ENCODE results near the gene GAA.

Gene GAA

GRCh38 chr17:80101011-80101945, at the start of gene GAA:
TSS of gene GAA (plus strand) at chr17:80101581. CDS start at chr17:80104587, 3,006 bp downstream.
- peak; percentile 66 to 79 for DNase-seq (ENCODE audit: extremely low read depth in 1 of 2, low read depth in 1 of 2)

DNA sequence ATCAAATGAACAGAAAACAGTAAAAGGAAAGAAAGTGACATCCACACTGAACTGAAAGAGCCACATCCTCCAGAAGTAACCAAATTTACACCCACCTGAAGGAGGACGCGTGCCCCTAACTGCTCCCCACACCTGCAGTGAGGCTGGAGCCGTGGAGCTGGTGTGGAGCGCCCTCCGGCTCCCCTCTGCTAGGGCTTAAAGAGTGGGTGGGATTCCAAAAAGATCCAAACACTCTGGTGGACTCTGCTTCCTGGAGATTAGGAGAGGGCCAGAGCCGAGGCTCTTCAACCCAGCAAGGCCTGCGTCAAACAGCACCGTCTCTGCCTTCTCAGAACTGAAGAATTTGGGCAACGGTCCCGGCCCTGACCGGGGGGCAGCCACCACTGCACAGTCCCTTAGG, 49.7 kb upstream of the GAA start:
- no peak for DNase-seq (ENCODE audit: extremely low read depth in 1 of 2, low read depth in 1 of 2)

DNA sequence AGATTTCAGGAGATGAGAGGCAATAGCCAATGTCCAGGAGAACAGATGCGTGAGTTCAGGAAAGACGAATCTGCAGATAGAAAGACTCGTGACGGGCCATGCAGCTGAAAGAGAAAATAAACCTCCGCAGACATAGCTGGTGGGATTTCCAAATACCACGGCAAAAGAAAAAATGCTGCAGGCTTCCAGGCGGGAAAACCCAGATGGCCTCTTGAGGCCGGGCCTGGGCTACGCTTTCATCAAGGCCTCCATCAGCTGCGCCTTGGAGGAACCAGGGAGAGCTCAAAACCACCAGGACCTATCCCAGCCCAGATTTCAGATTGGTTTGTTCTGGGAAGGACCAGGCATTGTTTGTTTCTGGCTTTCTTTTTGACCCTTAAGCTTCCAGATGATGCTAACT, 48.3 kb upstream of the GAA start:
- DNase-seq (ENCODE audit: extremely low read depth in 1 of 2, low read depth in 1 of 2), result no peak

GRCh38 chr17:80055597-80055996, 45.8 kb upstream of the GAA start:
- DNase-seq (ENCODE audit: extremely low read depth in 1 of 2, low read depth in 1 of 2), result no peak

GRCh38 chr17:80058311-80058955, 42.9 kb upstream of the GAA start:
- DNase-seq (ENCODE audit: extremely low read depth in 1 of 2, low read depth in 1 of 2), result no peak

DNA sequence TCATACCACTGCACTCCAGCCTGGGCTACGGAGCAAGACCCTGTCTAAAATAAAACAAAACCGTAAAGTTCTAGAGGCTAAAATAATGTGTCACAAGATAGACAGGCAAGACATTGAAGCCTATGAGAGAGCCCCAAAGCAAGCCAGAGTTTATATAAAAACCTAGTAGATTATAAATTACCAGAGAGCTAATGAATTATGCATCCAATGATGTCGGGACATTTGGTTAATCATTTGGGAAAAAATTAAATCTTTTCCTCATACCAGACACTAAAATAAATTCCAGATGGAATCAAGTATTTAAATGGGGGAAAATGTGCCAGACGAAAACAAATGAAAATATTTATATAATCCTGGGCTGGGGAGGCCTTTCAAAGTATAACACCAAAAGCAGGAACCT, 40.7 kb upstream of the GAA start:
- no peak for DNase-seq (ENCODE audit: extremely low read depth in 1 of 2, low read depth in 1 of 2)

- DNase-seq (ENCODE audit: extremely low read depth in 1 of 2, low read depth in 1 of 2), result no peak
These were observed 40.0 kb upstream of the GAA start for GRCh38 chr17:80061421-80061820.

- no peak for DNase-seq (ENCODE audit: extremely low read depth in 1 of 2, low read depth in 1 of 2)
These were observed 37.4 kb upstream of the GAA start for GRCh38 chr17:80063830-80064585.

DNA sequence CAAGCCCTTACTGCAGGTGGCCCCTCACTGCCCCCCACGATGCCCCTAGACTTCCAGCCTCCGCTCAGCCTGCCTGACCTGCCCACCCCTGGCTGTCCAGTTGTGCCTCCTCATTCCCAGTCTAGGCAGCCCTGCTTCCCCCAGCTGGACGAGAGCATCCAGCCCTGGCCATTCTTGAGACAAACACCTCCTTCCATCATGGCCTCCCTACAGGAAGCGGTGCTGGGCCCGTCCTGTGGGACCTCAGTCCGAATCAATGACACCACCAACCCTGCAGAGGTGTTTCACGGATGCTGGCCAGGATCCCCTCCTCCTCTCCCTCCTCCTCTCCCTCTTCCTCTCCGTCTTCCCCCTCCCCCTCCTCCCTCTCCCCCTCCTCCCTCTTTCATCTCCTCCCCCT, 36.7 kb upstream of the GAA start:
- no peak for DNase-seq (ENCODE audit: extremely low read depth in 1 of 2, low read depth in 1 of 2)

DNA sequence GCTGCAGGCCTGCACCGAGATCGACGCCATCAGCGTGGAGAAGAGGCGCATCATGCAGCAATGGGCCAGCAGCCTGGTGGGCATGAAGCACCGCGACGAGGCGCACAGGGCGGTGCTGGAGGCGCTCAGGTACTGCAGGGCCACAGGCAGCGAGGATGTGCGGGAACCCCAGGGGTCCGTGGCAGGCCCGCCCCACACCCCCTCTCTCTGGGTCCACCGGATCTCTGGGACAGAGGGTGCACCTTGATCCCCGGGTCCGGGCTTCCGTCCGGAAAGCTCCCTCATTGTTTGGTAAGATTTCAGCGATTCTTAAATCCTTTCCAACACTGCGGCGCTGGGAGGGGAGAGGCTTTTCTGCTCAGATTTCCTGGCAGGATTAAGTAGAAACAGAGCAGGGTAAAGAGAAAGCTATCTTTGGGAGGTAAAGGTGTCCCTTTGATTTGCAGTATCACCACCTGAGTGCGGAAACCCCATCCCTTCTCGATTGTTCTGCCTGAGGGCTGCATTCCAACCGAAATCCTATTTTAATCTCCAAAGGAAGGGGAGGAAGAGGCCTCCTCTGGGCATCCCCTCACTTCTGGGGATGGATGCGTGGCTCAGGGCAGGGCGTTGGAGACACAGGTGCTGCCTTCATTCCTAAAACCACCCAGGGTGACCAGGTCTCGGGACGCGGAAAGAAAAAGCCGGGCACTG, 35.8 kb upstream of the GAA start:
- no peak for DNase-seq (ENCODE audit: extremely low read depth in 1 of 2, low read depth in 1 of 2)

GRCh38 chr17:80067393-80067986, 33.9 kb upstream of the GAA start:
- no peak for DNase-seq (ENCODE audit: extremely low read depth in 1 of 2, low read depth in 1 of 2)

- no peak for DNase-seq (ENCODE audit: extremely low read depth in 1 of 2, low read depth in 1 of 2)
These were observed 32.8 kb upstream of the GAA start for GRCh38 chr17:80068301-80069222.

GRCh38 chr17:80070375-80071115, 30.8 kb upstream of the GAA start:
- DNase-seq (ENCODE audit: extremely low read depth in 1 of 2, low read depth in 1 of 2), result no peak

DNA sequence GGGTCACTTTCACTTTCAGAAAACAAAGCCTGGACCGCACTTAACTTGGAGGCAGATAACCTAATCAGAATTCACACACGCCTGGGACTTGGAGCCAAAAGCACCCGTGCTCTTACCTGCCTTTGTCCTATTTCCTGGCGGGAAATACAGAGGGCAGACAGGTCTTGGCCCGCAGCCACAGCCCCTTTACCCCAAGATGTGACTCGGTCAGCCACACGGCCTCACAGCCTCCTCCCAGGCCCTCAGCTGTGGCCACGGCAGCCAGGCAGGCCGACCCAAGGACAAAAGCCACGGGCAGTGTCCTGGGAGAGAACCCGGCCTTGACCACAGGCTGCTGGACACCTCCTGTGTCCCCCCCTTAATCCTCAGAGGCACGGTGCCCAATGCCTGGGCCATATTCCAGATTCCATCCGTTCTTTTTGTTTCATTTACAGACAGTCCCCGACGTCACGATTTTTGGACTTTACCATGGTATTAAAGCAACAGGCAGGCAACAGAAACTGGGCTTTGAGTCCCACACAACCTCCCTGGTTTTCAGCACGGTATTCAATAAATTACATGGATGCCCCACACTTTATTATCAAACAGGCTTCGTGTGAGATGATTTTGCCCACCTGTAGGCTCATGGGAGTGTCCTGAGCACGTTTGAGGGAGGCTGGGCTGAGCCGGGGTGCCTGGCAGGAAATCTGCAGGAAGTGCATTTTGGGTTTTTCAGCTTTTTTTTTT, 30.1 kb upstream of the GAA start:
- DNase-seq (ENCODE audit: extremely low read depth in 1 of 2, low read depth in 1 of 2), result no peak

DNA sequence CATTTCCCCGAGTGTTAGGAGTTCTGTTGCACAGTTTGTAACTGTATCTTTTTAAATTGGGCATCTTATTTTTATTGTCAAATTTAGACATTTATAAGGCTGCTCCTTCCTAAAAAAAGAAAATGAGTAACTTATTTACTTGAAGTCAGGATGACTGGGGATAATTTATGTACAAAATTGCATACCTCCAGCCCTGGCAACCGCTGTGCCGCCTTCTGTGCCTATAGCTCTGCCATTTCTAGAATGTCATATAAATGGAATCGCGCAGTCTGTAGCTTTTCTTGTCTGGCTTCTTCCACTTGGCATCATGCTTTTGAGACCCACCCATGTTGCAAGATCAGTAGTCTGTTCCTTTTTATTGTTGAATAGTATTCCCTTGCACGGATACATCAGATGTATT, 29.0 kb upstream of the GAA start:
- DNase-seq (ENCODE audit: extremely low read depth in 1 of 2, low read depth in 1 of 2), result no peak

- DNase-seq (ENCODE audit: extremely low read depth in 1 of 2, low read depth in 1 of 2), result no peak
These were observed 21.3 kb upstream of the GAA start for GRCh38 chr17:80080081-80080480.

GRCh38 chr17:80081596-80081995, 19.8 kb upstream of the GAA start:
- no peak for DNase-seq (ENCODE audit: extremely low read depth in 1 of 2, low read depth in 1 of 2)
